ENCODE results near the gene OXSM.

DNA sequence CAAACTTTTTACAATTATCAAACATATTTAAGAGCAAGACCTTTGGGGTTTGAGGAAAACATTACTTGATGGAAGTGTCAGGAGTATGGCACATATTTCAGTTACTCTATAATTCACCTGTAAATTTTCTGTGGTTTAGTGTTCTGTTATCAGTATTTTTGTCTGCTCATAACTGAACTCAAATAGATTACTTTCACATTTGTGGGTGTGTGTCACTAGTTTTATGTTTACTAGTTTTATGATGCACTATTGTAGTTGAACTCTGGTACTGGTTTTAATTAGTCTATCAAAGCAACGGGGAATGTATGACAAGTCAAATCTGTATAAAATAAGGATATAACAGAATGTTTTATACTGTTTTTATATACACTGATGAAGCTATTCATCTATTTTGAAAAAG is 27.2 kb downstream of the OXSM start:
- TF ChIP-seq, protein P1, sequence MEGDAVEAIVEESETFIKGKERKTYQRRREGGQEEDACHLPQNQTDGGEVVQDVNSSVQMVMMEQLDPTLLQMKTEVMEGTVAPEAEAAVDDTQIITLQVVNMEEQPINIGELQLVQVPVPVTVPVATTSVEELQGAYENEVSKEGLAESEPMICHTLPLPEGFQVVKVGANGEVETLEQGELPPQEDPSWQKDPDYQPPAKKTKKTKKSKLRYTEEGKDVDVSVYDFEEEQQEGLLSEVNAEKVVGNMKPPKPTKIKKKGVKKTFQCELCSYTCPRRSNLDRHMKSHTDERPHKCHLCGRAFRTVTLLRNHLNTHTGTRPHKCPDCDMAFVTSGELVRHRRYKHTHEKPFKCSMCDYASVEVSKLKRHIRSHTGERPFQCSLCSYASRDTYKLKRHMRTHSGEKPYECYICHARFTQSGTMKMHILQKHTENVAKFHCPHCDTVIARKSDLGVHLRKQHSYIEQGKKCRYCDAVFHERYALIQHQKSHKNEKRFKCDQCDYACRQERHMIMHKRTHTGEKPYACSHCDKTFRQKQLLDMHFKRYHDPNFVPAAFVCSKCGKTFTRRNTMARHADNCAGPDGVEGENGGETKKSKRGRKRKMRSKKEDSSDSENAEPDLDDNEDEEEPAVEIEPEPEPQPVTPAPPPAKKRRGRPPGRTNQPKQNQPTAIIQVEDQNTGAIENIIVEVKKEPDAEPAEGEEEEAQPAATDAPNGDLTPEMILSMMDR (IDR thresholded peaks at IDR 0.05; ENCODE audit: low read depth, low read length), result no peak
- no peak for TF ChIP-seq EZH2phosphoT487 (IDR thresholded peaks at IDR 0.05; ENCODE audit: low read depth)

All from OCI-LY3 (cell line).